ENCODE measurements around the gene SVEP1.
"Not testable (repeated sequence)": the region's sequence is repeated elsewhere in the genome, so short reads cannot be mapped to it uniquely, and the experiment has no call there.

Gene SVEP1

DNA sequence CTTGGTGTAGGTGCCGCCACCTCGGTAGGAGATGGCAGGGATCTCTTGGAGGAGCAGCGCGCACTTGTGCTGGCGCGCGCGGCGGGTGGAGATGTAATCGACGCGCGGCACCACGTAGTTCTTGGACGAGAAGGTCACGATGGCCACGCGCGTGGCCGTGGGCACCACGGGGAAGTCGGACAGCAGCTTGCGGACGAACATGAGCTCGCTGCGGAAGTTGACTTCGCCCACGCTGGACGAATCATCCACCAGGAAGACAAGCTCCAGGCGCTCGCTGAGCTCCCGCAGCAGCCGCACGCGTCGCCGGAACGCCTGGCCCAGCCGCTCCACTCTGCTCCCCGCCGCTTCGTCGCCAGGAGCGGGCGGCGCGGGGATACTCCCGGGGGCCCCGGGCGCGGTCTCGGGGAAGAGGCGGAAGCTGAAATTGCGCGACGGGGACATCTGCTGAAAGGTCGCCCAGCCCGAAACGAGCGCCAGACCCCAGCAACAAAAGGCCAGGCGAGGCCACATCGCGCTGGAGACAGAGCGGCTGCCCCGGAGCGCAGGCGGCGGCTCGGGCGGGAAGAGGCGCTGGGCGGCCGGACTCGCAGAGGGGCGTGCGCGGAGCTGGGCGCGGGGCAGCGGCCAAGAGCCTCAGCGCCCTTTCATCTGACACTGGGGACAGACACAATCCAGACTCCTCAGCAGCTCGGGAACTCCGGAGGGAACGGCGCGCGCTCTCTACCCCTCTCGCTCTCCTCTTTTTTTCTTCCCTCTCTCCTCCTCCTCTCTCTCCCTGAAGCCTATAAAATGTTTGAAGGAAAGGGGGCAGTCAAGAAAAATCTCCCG lies at the start of gene SVEP1:
Gene SVEP1 (minus strand): TSS at position 708 of the 828 bp plus-strand sequence. CDS start 198 bp downstream, at position 510.
- DNase-seq: no peak

DNA sequence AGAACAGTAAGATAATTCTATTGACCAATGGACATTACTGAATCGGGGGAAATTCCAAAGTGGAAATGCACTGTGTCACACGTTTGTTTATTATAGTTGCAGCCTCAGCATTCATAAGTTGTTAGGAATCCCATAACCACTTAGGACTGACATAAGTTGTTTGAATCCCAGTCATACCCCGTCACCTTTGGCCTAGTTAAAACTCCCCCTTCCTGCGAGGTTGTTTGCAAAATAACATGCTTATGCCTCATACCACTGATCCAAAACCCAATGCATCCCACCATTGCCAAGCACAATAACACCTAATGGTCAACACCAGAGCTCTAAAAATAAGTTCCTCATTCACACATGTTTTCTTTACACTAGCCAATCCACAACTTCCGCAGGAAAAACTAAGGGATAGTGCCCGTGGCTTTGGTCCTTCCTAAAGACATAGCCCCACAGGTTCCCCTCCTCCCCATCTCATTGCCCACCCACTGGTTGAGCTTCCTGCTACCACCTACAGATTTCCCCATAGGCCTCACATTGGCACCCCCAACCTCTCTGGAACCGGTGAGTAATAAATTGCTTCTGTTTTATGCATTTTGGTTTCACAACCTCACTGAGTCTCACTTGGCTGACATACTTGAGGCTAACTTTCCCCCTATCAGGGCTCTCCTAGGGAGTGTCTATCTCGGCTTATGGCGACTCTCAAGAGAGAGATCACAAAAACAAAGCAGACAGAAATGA lies 46.7 kb upstream of the SVEP1 start:
- no peak for DNase-seq

GRCh38 chr9:110623462-110624025 lies 44.0 kb upstream of the SVEP1 start:
- peak; percentile 39 to 42 for DNase-seq

DNA sequence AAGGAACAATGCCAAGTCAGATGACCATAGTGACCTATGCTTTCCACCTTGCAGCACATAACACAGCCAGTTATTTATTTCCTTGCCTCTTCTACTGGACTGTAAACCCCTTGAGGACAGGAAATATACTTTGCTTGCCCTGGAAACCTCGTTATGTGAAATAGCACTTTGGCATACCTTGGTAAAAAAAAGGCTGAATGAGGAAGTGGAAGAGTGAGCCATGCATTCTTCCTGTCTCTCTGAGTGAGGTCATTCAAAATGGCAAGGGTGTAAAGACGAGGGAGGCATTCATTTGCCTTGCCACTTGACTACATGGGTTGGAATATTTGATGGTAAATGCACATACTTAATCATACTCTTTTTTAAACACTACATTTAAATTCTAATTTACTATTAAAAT lies 42.8 kb upstream of the SVEP1 start:
- DNase-seq: no peak

DNA sequence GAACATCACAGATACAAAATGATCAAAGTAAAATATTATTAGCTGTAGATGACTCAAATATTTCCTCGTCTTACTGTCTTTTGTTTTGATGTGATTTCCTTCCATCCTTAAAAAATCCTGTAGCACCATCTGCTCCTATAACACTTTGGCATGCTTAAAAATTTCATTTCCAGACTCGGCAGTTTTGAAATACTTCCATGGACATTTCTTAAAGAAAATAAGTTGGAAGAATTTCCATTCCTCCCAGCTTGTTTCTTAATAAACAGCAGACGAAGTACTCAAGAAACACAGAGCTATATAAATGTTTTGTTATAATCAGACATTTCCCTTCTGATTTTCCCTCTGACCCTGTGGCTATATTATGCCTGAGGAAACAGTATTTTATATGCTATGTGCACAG lies 41.2 kb upstream of the SVEP1 start:
- DNase-seq: no peak

- no peak for DNase-seq
Measured at GRCh38 chr9:110619831-110620230, 40.3 kb upstream of the SVEP1 start.

GRCh38 chr9:110615498-110615897 lies 36.0 kb upstream of the SVEP1 start:
- no peak for DNase-seq

GRCh38 chr9:110614576-110614975 lies 35.0 kb upstream of the SVEP1 start:
- DNase-seq: not testable (repeated sequence)

GRCh38 chr9:110606179-110606790 lies 26.7 kb upstream of the SVEP1 start:
- DNase-seq: no peak

DNA sequence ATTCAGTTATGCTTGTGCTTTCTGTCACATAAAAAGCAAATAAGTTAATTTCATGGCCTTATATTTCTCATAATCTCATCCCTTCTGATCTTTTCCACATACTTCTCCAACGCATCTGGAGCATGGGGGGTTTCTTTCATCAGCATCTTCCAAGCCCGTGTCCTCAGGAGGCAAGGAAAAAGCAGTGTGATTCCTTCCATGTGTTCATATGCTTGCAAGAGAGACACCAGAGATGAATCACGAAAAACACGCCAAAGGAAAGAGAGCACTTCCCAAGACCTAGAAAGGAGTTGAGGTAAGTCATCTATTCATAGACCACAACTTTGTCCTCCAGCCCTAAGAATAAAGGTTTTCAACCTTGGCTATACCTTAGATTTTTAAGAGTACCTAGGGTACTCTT lies 26.0 kb upstream of the SVEP1 start:
- DNase-seq: no peak

DNA sequence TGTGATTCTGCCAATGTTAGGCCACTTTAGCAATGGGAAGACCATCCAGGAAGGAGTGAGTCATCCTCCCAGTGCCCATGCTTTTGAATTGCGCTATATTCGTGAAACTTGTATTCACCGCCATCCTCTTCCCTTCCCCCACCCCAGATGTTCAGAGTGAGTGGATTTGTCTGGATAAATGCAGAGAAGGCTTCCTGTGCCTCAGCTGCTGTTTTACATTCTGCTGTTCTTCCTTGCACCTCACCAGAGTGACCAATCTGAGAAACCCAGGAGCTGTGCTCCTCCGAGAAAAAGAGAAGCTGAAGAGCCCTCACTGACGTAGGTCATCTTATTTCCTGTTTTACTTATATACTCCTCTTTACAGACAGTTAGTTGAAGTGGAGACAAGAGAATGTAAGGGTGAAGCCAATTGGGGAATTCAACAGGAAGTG lies 24.6 kb upstream of the SVEP1 start:
- DNase-seq: no peak

DNA sequence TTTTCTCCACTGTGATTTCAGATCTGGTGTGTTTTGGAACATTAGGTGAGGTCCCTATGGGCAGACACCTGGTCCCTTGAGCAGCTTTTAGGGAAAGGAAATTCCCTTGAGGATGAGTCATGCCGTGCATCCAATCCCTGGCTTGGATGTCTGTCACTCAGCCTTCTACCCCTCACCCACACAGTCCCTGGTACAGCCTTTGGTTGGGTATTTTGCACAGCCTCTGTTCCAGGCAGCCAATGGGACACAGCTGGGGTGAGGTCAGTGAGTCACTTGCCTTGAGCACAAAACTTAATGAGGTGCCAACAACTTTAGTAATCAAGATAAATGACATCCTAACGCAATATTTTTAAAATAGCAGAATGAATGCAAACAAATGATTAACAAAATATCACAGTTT lies 22.7 kb upstream of the SVEP1 start:
- DNase-seq: no peak

DNA sequence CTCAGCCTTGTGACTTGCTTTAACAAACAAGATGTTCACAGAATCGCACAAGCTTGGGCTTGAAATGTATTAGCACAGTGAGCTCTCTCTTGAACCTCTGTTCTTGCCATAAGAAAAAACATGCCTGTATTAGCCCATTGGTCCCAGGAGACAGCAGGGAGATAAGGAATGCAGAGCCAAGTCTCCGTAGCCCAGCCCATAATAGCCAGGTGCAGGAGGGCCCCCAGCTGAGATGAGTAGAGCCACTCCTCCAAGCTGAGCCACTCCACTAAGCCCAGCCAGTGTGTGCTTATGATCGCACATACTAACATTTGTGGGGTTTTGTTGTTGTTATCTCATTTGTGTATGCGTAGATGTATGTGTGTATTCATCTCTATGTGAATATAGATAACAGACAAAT lies 21.6 kb upstream of the SVEP1 start:
- no peak for DNase-seq

DNA sequence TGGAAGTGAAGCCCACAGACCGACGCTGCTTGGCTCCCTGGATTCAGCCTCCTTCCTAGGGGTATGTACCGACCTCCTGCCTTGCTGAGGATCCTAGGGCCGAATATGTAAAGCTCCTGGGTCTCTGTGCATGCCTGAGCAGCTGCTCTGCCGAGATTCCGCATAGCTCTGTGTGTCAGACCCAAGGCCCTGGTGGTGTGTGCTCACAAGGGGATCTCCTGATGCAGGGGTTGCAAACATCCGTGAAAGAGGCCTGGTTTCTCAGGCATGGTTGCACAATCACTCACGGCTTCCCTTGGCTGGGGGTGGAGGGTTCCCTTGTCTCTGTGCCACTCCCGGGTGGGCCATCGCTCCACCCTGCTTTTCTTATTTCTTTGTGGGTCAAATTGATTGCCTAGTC lies 19.9 kb upstream of the SVEP1 start:
- no peak for DNase-seq

DNA sequence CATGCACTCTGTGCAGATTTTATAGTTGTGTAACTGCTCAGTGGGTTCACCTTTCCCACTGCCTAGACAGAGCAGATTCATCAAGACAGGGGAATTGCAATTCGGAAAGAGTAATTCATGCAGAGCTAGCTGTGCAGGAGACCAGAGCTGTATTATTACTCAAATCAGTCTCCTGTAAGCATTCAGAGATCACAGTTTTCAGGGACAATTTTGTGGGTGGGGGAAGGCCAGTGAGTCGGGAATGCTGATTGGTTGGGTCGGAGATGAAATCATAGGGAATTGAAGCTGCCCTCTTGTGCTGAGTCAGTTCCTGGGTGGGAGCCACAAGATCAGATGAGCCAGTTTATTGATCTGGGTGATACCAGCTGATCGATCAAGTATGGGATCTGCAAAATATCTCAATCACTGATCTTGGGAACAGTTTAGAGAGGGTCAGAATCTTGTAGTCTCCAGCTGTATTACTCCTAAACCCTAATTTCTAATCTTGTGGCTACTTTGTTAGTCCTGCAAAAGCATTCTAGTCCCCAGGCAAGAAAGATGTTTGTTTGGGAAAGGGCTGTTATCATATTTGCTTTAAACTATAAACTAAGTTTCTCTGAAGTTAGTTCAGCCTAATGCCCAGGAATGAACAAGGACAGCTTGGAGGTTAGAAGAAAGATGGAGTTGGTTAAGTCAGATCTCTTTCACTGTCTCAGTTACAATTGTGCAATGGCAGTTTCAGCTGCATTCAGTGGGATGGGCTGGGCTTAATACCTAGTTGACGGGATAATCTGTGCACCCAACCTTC lies 12.7 kb upstream of the SVEP1 start:
- DNase-seq: no peak

- no peak for DNase-seq
Measured at GRCh38 chr9:110591526-110591925, 12.0 kb upstream of the SVEP1 start.

DNA sequence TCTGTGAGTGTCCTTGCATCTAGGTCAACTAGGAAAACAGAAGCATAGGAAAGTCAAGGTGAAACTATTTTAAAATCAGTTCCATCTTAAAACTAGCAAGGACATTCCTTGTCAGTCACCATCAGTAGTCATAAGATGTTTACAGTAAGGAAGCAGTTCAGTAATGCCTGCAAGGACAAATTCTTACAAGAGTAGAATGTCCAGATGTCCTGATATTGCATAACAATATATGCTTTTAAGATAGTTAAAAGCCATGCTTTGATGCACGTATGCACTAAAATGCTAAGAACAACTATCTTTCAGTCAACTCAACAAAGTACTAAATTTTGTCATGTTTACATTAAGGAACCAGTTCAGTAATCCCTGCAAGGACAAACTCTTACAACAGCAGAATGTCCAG lies 11.3 kb upstream of the SVEP1 start:
- DNase-seq: no peak

DNA sequence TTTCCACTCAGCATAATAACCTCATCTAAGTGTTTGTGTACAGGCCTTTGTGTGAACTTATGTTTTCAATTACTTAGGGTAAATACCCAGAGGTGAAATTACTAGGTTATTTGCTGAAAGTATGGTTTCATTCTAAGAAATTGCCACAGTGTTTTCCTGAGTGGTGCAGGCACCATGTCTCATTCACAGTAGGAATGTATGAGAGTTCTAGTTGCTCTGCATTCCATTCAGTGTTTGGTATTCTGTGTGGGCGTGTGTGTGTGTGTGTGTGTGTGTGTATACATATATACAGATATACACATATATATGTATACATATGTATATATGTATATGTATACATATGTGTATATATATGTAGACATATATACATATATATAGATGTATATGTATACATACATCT lies 8.8 kb upstream of the SVEP1 start:
- no peak for DNase-seq

GRCh38 chr9:110583237-110583636 lies 3.7 kb upstream of the SVEP1 start:
- DNase-seq: no peak

DNA sequence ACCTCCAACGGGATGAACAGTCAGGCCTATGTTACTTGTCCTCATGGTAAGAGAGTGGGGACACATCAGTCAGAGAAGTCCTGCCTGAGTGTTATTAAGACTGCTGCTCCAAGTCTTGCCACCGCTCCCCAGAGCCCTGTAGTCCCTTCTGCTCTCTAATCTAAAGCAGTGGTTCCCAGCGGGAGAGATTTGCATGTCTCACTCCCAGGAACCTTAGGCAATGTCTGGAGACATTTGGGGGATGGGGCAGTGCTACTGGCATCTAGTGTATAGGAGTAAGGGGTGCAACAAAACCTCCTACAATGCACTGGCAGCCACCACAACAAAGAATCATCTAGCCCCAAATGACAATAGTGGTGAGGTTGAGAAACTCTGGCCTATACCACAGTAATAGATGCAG lies 2.6 kb upstream of the SVEP1 start:
- DNase-seq: no peak

DNA sequence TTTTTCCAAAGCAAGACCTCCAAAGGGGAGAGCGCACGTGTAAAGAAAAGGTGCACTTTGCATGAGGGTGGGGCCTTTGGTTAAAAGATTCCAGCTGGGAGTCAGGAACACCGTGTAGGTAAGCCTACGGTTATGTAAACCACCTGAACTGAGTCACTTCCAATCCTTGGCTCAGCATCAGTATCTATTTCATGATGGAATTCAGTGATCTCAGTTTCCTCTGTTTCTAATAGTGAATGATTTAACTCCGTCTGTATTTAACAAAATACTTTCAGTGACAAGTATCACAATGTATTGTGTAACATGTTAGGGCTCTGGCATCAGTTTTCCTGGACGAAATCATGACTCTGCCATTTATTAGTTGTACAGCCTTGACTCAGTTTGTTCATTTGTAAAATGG lies 1.3 kb upstream of the SVEP1 start:
- no peak for DNase-seq

DNA sequence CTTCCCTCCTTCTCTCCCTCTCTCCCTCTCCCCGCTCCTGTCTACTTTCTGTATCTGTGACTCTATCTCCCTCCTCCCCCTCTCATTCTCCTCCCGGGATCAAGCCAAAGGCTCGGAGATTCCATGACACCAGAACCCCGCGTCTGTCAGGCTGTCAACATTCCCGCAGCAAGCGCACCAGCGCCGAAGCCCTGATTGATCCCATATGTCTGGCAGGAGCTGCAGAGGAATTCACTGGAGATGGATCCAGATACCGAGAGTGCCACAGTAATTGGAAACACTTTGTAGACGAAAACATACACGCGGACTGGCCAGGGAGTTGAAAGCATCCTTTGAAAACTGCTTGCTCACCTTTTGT lies 300 bp upstream of the SVEP1 start:
- DNase-seq: no peak

GRCh38 chr9:110578575-110579033 lies 937 bp downstream of the SVEP1 start:
- DNase-seq: no peak

All from NCI-H2081 (cell line).